SK-N-SH treated with all-trans-retinoic acid at 6 μM for 48 hours (cell line): ENCODE results near the gene ERP44.
A peak's percentile ranks its signal among the peaks of the same experiment; 100 is the strongest.

ENCODE experiments used
- ATAC-seq: fragments of 200-7000 bp; cut with Tn5 transposase; 3 replicates; pipeline ENCODE4 v1.9.1; 2020; ENCODE audit warnings: mild to moderate bottlenecking, moderate library complexity
- ARNTL ChIP-seq: fragments of 450-650 bp; formaldehyde crosslinking; IDR thresholded peaks from 2 replicates; pipeline ENCODE4 v1.5.0; 2020; ENCODE audit warnings: low read depth, mild to moderate bottlenecking, moderate library complexity, borderline replicate concordance
- BACH2 ChIP-seq: fragments of 250-450 bp; sonication (Bioruptor Pico); IDR thresholded peaks from 2 replicates; pipeline ENCODE4 v1.9.0; 2021; ENCODE audit warnings: mild to moderate bottlenecking, borderline replicate concordance
- CSDC2 ChIP-seq: fragments of 250-450 bp; sonication (Bioruptor Pico); IDR thresholded peaks from 2 replicates; pipeline ENCODE4 v1.5.0; 2020; ENCODE audit warnings: mild to moderate bottlenecking, moderate library complexity
- ESRRG ChIP-seq: fragments of 250-450 bp; sonication (Bioruptor Pico); IDR thresholded peaks from 2 replicates; pipeline ENCODE4 v1.6.1; 2021; ENCODE audit warnings: mild to moderate bottlenecking
- GLIS3 ChIP-seq: fragments of 250-450 bp; sonication (Bioruptor Pico); IDR thresholded peaks from 2 replicates; pipeline ENCODE4 v1.5.0; 2020; ENCODE audit warnings: mild to moderate bottlenecking, moderate library complexity
- ISL1 ChIP-seq: fragments of 250-450 bp; sonication (Bioruptor Pico); IDR thresholded peaks from 2 replicates; pipeline ENCODE4 v2.1.2; 2022; ENCODE audit warnings: mild to moderate bottlenecking, moderate library complexity
- OSR1 ChIP-seq: fragments of 250-450 bp; sonication (Bioruptor Pico); IDR thresholded peaks from 2 replicates; pipeline ENCODE4 v1.8.0; 2022; ENCODE audit warnings: moderate library complexity, mild to moderate bottlenecking, inconsistent platforms
- PPARA ChIP-seq: fragments of 250-450 bp; sonication (Bioruptor Pico); IDR thresholded peaks from 2 replicates; pipeline ENCODE4 v1.5.0; 2020; ENCODE audit warnings: mild to moderate bottlenecking, borderline replicate concordance
- RARB ChIP-seq: fragments of 250-450 bp; sonication (Bioruptor Pico); IDR thresholded peaks from 2 replicates; pipeline ENCODE4 v1.8.0; 2021; ENCODE audit warnings: mild to moderate bottlenecking, moderate library complexity
- SNAI2 ChIP-seq: fragments of 250-450 bp; sonication (Bioruptor Pico); IDR thresholded peaks from 2 replicates; pipeline ENCODE4 v1.5.0; 2020; ENCODE audit warnings: mild to moderate bottlenecking, moderate library complexity
- TCF4 ChIP-seq: fragments of 250-450 bp; sonication (Bioruptor Pico); IDR thresholded peaks from 2 replicates; pipeline ENCODE4 v1.8.0; 2021; ENCODE audit warnings: mild to moderate bottlenecking, moderate library complexity, borderline replicate concordance
- TOX ChIP-seq: fragments of 250-450 bp; sonication (Bioruptor Pico); IDR thresholded peaks from 2 replicates; pipeline ENCODE4 v1.8.0; 2021; ENCODE audit warnings: mild to moderate bottlenecking, moderate library complexity, borderline replicate concordance
- ZC3H10 ChIP-seq: fragments of 250-450 bp; sonication (Bioruptor Pico); IDR thresholded peaks from 2 replicates; pipeline ENCODE4 v1.5.1; 2021; ENCODE audit warnings: mild to moderate bottlenecking, moderate library complexity
- ZFP3 ChIP-seq: fragments of 250-450 bp; sonication (Bioruptor Pico); IDR thresholded peaks from 2 replicates; pipeline ENCODE4 v1.5.0; 2020; ENCODE audit warnings: mild to moderate bottlenecking, moderate library complexity
- ZFP30 ChIP-seq: fragments of 450-650 bp; formaldehyde crosslinking; IDR thresholded peaks from 2 replicates; pipeline ENCODE4 v1.5.0; 2022; ENCODE audit warnings: mild to moderate bottlenecking, moderate library complexity
- ZNF565 ChIP-seq: fragments of 450-650 bp; formaldehyde crosslinking; conservative IDR thresholded peaks from 2 replicates; pipeline ENCODE4 v1.5.0; 2020; ENCODE audit warnings: low read depth, mild to moderate bottlenecking, moderate library complexity
- ZNF70 ChIP-seq: fragments of 450-650 bp; formaldehyde crosslinking; IDR thresholded peaks from 2 replicates; pipeline ENCODE4 v1.5.0; 2020; ENCODE audit warnings: mild to moderate bottlenecking, moderate library complexity
- ZNF8 ChIP-seq: fragments of 450-650 bp; formaldehyde crosslinking; IDR thresholded peaks from 2 replicates; pipeline ENCODE4 v1.5.0; 2020; ENCODE audit warnings: mild to moderate bottlenecking, moderate library complexity
- TF ChIP-seq, protein P1 (sequence below): fragments of 250-450 bp; sonication (Bioruptor Pico); IDR thresholded peaks from 2 replicates; pipeline ENCODE4 v1.5.0; 2020; ENCODE audit warnings: mild to moderate bottlenecking, moderate library complexity
- TF ChIP-seq, protein P2 (sequence below): fragments of 250-450 bp; sonication (Bioruptor Pico); IDR thresholded peaks from 2 replicates; pipeline ENCODE4 v1.5.1; 2021; ENCODE audit warnings: mild to moderate bottlenecking, moderate library complexity
- TF ChIP-seq, protein P3 (sequence below): fragments of 250-450 bp; sonication (Bioruptor Pico); IDR thresholded peaks from 2 replicates; pipeline ENCODE4 v1.8.0; 2020; ENCODE audit warnings: mild to moderate bottlenecking, moderate library complexity, borderline replicate concordance
- TF ChIP-seq, protein P4 (sequence below): fragments of 250-450 bp; sonication (Bioruptor Pico); IDR thresholded peaks from 2 replicates; pipeline ENCODE4 v1.8.0; 2021; ENCODE audit warnings: low read depth, mild to moderate bottlenecking, moderate library complexity, borderline replicate concordance

Gene ERP44

DNA sequence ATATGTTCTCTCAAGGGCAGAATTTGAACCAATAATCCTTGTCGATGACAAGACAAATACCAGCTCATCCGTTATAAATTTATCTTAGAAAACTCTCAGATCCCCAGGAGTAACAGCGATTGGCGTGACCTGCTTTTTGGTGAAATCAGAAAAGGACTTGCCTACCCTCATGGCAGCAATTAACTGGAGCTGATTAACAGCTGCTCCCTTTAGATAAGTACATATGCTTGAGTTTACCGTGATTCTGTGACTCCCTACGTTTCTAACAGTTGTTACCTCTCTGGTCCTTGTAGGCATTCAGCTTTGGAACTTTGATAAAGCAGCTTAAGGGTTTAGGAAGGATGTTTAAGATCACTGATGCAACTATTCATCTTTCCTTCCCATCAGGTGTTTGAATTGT is 2.8 kb upstream of the ERP44 start:
- TF ChIP-seq BACH2: no peak
- TF ChIP-seq, protein P1, sequence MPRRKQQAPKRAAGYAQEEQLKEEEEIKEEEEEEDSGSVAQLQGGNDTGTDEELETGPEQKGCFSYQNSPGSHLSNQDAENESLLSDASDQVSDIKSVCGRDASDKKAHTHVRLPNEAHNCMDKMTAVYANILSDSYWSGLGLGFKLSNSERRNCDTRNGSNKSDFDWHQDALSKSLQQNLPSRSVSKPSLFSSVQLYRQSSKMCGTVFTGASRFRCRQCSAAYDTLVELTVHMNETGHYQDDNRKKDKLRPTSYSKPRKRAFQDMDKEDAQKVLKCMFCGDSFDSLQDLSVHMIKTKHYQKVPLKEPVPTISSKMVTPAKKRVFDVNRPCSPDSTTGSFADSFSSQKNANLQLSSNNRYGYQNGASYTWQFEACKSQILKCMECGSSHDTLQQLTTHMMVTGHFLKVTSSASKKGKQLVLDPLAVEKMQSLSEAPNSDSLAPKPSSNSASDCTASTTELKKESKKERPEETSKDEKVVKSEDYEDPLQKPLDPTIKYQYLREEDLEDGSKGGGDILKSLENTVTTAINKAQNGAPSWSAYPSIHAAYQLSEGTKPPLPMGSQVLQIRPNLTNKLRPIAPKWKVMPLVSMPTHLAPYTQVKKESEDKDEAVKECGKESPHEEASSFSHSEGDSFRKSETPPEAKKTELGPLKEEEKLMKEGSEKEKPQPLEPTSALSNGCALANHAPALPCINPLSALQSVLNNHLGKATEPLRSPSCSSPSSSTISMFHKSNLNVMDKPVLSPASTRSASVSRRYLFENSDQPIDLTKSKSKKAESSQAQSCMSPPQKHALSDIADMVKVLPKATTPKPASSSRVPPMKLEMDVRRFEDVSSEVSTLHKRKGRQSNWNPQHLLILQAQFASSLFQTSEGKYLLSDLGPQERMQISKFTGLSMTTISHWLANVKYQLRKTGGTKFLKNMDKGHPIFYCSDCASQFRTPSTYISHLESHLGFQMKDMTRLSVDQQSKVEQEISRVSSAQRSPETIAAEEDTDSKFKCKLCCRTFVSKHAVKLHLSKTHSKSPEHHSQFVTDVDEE (CRISPR knock-in tag): no peak
- TF ChIP-seq ISL1: no peak
- TF ChIP-seq TOX (CRISPR knock-in tag): no peak
- no peak for TF ChIP-seq SNAI2 (CRISPR knock-in tag)
- no peak for ATAC-seq

DNA sequence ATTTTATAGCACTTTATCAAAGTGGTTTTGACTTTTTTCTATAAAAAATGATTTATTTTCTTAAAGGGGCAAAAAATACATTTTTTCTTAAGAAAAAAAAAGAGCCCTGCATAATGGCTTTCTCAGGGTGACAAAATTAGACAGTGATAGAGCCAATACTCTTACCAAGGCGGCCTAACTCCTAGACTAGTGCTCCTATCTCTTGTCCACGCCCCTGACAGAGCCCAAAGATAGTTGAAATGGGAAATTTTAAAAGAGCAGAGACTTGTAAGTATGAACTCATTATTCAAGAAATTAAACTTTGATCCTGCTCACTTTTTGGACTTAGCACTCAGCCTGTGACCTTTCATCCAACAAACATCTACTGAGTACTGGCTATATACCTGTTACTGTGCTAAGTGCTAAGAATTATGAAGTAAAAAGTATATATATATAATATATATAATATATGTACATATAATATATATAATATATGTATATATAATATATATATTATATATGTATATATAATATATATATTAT is 1.4 kb upstream of the ERP44 start:
- ATAC-seq: no peak
- TF ChIP-seq ARNTL (no peak), BACH2 (no peak), PPARA (CRISPR knock-in tag) (no peak), TCF4 (CRISPR knock-in tag) (no peak), ESRRG (CRISPR knock-in tag) (no peak), CSDC2 (CRISPR knock-in tag) (no peak), OSR1 (CRISPR knock-in tag) (no peak), ZC3H10 (CRISPR knock-in tag) (no peak), ZFP30 (CRISPR knock-in tag) (no peak), RARB (CRISPR knock-in tag) (no peak), ZNF8 (CRISPR knock-in tag) (no peak), ZNF70 (CRISPR knock-in tag) (no peak), ZFP3 (no peak), ZNF565 (no peak), SNAI2 (CRISPR knock-in tag) (no peak)
- TF ChIP-seq, protein P2, sequence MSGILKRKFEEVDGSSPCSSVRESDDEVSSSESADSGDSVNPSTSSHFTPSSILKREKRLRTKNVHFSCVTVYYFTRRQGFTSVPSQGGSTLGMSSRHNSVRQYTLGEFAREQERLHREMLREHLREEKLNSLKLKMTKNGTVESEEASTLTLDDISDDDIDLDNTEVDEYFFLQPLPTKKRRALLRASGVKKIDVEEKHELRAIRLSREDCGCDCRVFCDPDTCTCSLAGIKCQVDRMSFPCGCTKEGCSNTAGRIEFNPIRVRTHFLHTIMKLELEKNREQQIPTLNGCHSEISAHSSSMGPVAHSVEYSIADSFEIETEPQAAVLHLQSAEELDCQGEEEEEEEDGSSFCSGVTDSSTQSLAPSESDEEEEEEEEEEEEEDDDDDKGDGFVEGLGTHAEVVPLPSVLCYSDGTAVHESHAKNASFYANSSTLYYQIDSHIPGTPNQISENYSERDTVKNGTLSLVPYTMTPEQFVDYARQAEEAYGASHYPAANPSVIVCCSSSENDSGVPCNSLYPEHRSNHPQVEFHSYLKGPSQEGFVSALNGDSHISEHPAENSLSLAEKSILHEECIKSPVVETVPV: no peak
- TF ChIP-seq, protein P3, sequence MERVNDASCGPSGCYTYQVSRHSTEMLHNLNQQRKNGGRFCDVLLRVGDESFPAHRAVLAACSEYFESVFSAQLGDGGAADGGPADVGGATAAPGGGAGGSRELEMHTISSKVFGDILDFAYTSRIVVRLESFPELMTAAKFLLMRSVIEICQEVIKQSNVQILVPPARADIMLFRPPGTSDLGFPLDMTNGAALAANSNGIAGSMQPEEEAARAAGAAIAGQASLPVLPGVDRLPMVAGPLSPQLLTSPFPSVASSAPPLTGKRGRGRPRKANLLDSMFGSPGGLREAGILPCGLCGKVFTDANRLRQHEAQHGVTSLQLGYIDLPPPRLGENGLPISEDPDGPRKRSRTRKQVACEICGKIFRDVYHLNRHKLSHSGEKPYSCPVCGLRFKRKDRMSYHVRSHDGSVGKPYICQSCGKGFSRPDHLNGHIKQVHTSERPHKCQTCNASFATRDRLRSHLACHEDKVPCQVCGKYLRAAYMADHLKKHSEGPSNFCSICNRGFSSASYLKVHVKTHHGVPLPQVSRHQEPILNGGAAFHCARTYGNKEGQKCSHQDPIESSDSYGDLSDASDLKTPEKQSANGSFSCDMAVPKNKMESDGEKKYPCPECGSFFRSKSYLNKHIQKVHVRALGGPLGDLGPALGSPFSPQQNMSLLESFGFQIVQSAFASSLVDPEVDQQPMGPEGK (CRISPR knock-in tag): no peak
- TF ChIP-seq, protein P4, sequence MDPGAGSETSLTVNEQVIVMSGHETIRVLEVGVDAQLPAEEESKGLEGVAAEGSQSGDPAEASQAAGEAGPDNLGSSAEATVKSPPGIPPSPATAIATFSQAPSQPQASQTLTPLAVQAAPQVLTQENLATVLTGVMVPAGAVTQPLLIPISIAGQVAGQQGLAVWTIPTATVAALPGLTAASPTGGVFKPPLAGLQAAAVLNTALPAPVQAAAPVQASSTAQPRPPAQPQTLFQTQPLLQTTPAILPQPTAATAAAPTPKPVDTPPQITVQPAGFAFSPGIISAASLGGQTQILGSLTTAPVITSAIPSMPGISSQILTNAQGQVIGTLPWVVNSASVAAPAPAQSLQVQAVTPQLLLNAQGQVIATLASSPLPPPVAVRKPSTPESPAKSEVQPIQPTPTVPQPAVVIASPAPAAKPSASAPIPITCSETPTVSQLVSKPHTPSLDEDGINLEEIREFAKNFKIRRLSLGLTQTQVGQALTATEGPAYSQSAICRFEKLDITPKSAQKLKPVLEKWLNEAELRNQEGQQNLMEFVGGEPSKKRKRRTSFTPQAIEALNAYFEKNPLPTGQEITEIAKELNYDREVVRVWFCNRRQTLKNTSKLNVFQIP (CRISPR knock-in tag): no peak
- TF ChIP-seq, protein P1 (CRISPR knock-in tag): no peak
- TF ChIP-seq, all 23 proteins: peak for 0

DNA sequence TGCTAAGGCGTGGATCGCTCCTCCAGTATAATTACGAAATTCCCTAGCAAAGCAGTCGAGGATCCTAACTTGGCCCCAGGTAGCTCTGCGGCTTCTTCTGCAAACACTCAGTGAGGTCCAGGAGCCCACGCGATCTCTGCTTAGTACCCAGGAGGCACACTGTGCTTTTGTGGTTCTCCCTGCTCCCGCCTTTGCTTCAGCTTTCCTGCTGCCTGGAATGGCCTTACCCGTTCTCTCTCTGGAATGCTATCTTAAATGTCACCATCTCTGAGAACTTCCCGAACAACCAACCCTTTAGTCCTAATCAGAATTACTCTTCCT is 882 bp upstream of the ERP44 start:
- peak; percentile 33 for ATAC-seq
- no peak for TF ChIP-seq BACH2
- TF ChIP-seq, protein P1 (CRISPR knock-in tag): no peak
- no peak for TF ChIP-seq ZC3H10 (CRISPR knock-in tag)
- TF ChIP-seq, protein P2: no peak
- TF ChIP-seq ISL1: no peak
- TF ChIP-seq PPARA (CRISPR knock-in tag): no peak
- TF ChIP-seq ZFP30 (CRISPR knock-in tag): no peak
- no peak for TF ChIP-seq GLIS3
- no peak for TF ChIP-seq OSR1 (CRISPR knock-in tag)
- no peak for TF ChIP-seq TCF4 (CRISPR knock-in tag)
- TF ChIP-seq ZNF565: no peak
- no peak for TF ChIP-seq ESRRG (CRISPR knock-in tag)
- no peak for TF ChIP-seq TOX (CRISPR knock-in tag)
